SK-N-MC (cell line): ENCODE data around the gene WDR37.

ENCODE experiments used
- DNase-seq: peaks from one replicate; pipeline ENCODE4 v3.0.0-alpha.2; 2011; ENCODE audit warnings: low read depth, low spot score
- H3K27ac ChIP-seq: fragments of 200-600 bp; sonication (generic); 2 replicates; pipeline ENCODE4 v1.5.1; 2016; ENCODE audit warnings: mixed run types
- H3K36me3 ChIP-seq: fragments of 200-600 bp; sonication (generic); 2 replicates; pipeline ENCODE4 v1.6.1; 2017; ENCODE audit warnings: antibody characterized with exemption, low read length, mixed read lengths; ENCODE audit not compliant: insufficient read depth
- H3K4me3 ChIP-seq: fragments of 200-600 bp; sonication (generic); 2 replicates; pipeline ENCODE4 v1.5.1; 2016
- H3K9ac ChIP-seq: fragments of 200-600 bp; sonication (generic); 2 replicates; pipeline ENCODE4 v1.8.0; 2017; ENCODE audit warnings: mixed run types, mixed read lengths; ENCODE audit not compliant: insufficient read length
- H3K9me3 ChIP-seq: fragments of 200-600 bp; sonication (generic); 2 replicates; pipeline ENCODE4 v1.6.1; 2017; ENCODE audit warnings: low read depth, mild to moderate bottlenecking, antibody characterized with exemption, low read length, moderate library complexity, mixed read lengths
- EZH2 ChIP-seq: fragments of 200-600 bp; sonication (generic); IDR thresholded peaks from one replicate; pipeline ENCODE4 v1.6.1; 2017; ENCODE audit warnings: antibody characterized with exemption
- FOXP2 ChIP-seq: optimal IDR thresholded peaks from 2 replicates; pipeline ENCODE3; 2011; ENCODE audit warnings: mild to moderate bottlenecking, moderate library complexity; ENCODE audit not compliant: insufficient read depth; ENCODE audit errors: extremely low read length, control extremely low read depth
- POLR2AphosphoS5 ChIP-seq: IDR thresholded peaks from 2 replicates; pipeline ENCODE4 v1.6.1; 2012; ENCODE audit warnings: mild to moderate bottlenecking, low read depth, low read length, borderline replicate concordance

WDR37 gene

DNA sequence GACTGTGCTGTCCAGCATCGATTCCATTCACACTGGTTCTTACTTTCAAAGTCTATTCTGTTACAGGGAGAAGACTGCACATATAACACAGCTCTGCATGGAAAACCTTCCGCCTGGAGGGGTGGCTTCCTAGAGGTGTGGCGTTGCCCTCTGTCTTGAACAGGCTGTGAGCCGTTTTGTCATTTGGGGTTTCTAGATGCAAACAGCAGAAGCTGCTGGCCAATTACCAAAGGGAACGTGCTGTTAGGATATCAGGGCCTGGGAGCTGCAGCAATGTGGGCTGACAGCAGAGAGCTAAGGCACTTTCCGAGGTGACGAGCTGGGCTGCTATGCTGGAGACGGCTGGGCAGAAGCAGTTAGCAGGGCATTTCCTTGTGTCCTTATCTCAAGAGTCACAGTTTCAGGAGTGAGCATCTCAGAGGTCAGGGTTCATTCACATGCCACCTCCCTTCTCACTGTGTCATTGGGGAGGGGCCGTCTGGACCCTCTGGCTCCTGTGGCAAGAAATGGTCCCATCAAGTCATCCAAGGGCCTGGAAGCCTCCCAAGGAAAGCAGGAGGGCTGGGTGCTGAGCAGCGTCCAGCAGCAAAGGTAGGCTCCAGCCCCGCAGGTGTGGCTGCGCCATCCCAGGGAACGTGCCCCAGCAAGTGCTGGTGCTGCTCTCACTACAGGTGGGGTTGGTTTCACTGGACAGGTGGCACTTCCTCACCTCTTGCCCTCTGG is 106.5 kb downstream of the WDR37 start:
- no peak for TF ChIP-seq FOXP2
- no peak for TF ChIP-seq EZH2
- no peak for TF ChIP-seq POLR2AphosphoS5
- Histone ChIP-seq H3K9ac (no peak overlapping the region), H3K27ac (no peak overlapping the region), H3K4me3 (no peak overlapping the region), H3K36me3 (no peaks in the 10 kb centered on the region), H3K9me3 (no peaks in the 10 kb centered on the region)
- no peak for DNase-seq

DNA sequence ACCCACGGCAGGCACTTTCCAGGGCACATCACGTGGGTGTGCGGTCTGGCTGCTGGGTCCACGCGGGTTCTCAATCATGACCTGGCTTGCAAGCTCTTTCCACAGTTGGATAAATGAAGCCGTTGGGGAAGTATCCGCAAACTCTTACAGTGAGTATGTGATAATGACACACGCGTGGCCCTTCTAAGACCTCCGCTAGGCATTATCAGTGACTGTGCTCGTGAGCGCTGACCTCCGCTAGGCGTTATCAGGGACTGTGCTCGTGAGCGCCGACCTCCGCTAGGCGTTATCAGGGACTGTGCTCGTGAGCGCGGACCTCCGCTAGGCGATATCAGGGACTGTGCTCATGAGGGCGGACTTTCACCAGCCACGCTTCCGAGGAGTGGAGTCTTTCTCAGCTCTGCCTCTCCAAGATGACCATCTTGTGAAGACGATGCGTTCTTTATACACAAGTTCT is 107.0 kb downstream of the WDR37 start:
- Histone ChIP-seq H3K9me3 (no peaks in the 10 kb centered on the region), H3K27ac (no peak overlapping the region), H3K36me3 (no peaks in the 10 kb centered on the region), H3K9ac (no peak overlapping the region), H3K4me3 (no peak overlapping the region)
- DNase-seq = no peak
- TF ChIP-seq EZH2 (no peak), POLR2AphosphoS5 (no peak), FOXP2 (no peak)

DNA sequence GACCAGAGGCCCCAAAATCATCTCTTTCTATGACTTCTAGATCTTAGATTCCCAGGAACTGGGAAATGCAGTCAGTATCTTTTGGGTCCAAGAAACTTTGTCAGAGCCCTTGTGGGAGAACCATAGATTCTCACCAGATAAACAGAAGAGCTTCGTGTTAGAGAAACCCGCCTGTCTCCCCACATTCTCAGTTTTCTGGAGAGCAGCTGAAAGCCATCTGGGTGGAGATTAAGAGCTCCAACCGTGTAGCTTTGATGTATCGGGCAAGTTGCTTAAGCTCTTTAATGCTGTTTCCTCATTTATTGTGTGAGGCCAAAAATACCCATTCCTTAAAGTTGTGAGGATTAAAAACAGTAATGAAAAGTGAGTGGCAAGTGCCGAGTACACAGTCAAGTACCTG is 107.6 kb downstream of the WDR37 start:
- no peak overlapping the region for H3K4me3 ChIP-seq
- TF ChIP-seq FOXP2 = no peak
- no peaks in the 10 kb centered on the region for H3K36me3 ChIP-seq
- H3K27ac ChIP-seq = no peak overlapping the region
- H3K9me3 ChIP-seq = no peaks in the 10 kb centered on the region
- H3K9ac ChIP-seq = no peak overlapping the region
- no peak for DNase-seq

DNA sequence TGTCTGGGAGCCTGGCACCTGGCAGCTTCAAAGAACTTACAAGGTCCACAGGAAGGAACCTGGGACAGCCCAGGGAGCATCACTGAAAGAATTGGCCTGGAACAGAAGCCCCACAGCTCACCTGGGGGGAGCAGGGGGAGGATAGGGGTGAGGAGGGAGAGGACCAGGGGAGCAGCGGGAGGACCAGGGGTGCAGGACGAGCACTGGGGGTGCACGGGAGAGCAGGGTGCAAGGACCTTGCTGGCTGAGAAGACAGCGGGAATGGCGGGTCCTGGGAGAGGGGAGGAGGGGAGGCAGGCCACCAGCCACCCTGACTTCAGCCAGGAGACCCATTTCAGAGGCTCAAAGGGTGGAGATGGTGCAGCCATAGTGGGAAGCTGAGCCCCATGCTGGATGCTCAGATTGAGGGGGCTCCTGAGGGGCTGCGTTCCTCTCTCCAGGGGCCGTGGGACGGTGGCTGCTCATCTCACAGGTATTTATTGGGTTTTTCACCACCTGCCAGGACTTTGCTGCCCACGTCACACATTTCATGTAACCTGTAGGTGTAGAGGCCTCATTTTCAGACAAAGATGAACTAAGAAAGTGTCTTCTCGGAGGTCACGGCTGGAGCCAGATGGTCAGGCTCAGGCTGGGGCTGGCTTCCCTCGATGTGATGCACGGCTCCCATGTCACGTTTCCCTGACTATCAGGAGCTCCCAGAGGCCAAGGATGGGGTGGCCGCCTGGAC is 110.1 kb downstream of the WDR37 start:
- H3K9ac ChIP-seq = no peak overlapping the region
- no peak for DNase-seq
- H3K27ac ChIP-seq = no peak overlapping the region
- no peaks in the 10 kb centered on the region for H3K9me3 ChIP-seq
- H3K36me3 ChIP-seq = no peaks in the 10 kb centered on the region
- no peak for TF ChIP-seq POLR2AphosphoS5
- no peak overlapping the region for H3K4me3 ChIP-seq

GRCh38 chr10:1166828-1167275 is 110.7 kb downstream of the WDR37 start:
- Histone ChIP-seq H3K36me3 (no peaks in the 10 kb centered on the region), H3K27ac (no peak overlapping the region), H3K4me3 (no peak overlapping the region), H3K9ac (no peak overlapping the region), H3K9me3 (no peaks in the 10 kb centered on the region)
- no peak for DNase-seq
- TF ChIP-seq FOXP2 (no peak), EZH2 (no peak), POLR2AphosphoS5 (no peak)

GRCh38 chr10:1168763-1169162 is 112.6 kb downstream of the WDR37 start:
- H3K4me3 ChIP-seq = no peak overlapping the region
- no peak overlapping the region for H3K27ac ChIP-seq
- TF ChIP-seq FOXP2 (no peak), POLR2AphosphoS5 (no peak), EZH2 (no peak)
- no peak for DNase-seq
- H3K9me3 ChIP-seq = no peaks in the 10 kb centered on the region
- H3K36me3 ChIP-seq = no peaks in the 10 kb centered on the region
- no peak overlapping the region for H3K9ac ChIP-seq

GRCh38 chr10:1169186-1169885 is 113.2 kb downstream of the WDR37 start:
- Histone ChIP-seq H3K9me3 (no peaks in the 10 kb centered on the region), H3K9ac (no peak overlapping the region), H3K4me3 (no peak overlapping the region), H3K36me3 (no peaks in the 10 kb centered on the region), H3K27ac (no peak overlapping the region)
- TF ChIP-seq POLR2AphosphoS5 = no peak
- TF ChIP-seq EZH2 = no peak
- TF ChIP-seq FOXP2 = no peak
- DNase-seq = no peak
